Activated CD4-positive, alpha-beta T cell treated with anti-CD3 and anti-CD28 coated beads for 24 hours (primary cell): Measurements from ENCODE around the gene MKNK2.
"Not testable (repeated sequence)": the region's sequence is repeated elsewhere in the genome, so short reads cannot be mapped to it uniquely, and the experiment has no call there.

Experiments used
- DNase-seq, 2 donors: peaks; one replicate each; pipeline ENCODE4 v3.0.0-alpha.2; 2020; ENCODE audit warnings: low read depth in 2 of 2

MKNK2 gene

DNA sequence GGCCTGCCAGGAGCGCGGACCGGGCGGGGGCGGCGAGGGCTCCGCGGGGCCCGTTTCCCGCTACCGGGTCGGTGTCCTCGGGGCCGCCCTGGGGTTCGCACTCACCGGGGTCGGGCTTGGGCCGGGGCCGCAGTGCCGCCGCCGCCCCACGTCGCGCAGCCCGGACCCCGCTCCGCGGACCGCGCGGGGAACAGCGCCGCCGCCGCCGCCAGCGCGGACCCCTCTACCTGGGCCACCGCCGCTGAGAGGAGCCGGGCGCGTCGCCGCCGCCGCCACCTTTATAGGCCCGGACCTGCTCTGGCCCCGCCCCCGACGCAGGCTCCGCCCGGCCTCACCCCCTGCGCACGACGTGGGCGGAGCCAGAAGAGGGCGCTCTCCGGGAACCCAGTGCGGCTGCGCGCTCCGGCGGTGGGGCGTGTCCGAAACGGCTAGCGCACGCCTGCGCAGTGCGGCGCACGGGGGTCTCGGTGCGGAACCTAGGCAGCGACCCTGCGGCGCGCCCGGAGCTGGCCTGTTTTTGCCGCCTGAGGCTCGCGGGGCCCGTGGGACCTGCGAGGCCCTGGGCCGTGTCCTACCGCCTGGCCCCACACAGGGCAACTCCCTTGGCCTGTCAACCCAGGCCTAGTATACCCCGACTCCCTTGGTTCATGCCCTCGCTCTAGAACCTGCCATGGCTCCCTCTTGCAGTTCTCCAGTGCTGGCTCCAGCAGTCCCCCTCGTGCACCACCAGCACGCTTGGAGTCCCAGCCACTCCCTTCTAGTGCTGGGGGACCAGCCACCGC is at the start of gene MKNK2:
TSS of gene MKNK2 (minus strand) at position 254 of the 782 bp plus-strand sequence. CDS start 393 bp downstream, outside the sequence.
- DNase-seq = peak; percentile 92 to 97

DNA sequence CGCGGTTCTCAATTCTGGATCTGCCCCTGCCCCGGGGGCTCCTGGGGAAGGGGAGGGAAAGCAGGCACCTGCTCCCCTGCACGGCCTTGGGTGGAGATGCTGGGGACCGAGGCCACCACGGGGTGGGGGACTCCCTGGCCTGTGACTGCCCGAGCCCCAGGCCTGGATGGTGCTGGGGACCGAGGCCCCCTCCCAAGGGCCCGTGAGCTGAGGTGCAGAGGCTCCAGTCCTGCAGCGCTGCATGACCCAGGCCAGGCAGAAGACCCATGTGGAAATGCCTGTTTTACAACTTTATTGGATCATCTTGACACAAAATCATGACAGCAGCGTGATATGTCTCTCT is 49.6 kb upstream of the MKNK2 start:
- DNase-seq = no peak

DNA sequence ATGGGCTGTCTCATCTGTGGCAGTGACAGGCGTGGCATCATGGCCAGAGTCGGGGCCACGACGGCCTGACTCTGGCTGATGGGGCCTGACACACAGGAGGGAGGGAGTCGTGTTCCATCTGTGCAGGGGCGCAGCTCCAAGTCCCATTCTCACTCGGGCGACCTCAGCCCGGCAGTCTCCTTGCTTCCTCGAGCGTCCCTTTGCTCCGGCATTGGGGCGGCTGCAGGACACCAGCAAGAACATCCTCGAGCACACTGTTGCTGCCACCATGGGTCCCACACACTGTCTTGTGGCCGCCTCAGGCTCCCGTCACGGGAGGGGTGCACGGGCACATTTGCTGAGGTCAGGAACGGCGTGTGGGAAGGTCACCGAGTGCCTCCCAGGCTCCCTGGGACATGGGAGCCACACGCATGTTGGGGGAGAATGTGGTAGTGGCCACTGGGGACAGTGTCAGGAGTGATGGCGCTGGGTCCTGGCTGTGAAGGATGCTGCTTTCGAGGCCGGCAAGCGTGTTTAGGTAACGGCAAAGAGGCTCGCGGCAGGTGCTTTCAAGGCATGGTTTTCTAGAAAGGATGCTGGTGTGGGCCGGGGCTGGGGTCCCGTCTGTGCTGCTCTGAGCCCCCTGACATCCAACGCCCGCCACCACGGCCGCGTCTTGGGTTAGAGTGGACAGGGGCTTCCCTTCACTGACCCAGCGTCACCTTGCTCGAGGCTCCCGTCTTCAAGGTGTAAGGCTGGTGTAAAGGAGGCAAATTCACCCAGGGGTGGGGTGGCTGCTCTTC is 49.1 kb upstream of the MKNK2 start:
- no peak for DNase-seq

DNA sequence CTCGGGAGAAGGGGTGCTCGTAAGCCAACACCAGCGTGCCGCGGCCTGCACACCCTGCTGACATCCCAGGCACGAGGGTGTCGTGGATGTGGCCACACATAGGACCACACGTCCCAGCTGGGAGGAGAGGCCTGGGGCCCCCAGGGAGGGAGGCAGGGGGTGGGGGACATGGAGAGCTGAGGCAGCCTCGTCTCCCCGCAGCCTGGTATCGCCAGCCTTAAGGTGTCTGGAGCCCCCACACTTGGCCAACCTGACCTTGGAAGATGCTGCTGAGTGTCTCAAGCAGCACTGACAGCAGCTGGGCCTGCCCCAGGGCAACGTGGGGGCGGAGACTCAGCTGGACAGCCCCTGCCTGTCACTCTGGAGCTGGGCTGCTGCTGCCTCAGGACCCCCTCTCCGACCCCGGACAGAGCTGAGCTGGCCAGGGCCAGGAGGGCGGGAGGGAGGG is 48.0 kb upstream of the MKNK2 start:
- no peak for DNase-seq

DNA sequence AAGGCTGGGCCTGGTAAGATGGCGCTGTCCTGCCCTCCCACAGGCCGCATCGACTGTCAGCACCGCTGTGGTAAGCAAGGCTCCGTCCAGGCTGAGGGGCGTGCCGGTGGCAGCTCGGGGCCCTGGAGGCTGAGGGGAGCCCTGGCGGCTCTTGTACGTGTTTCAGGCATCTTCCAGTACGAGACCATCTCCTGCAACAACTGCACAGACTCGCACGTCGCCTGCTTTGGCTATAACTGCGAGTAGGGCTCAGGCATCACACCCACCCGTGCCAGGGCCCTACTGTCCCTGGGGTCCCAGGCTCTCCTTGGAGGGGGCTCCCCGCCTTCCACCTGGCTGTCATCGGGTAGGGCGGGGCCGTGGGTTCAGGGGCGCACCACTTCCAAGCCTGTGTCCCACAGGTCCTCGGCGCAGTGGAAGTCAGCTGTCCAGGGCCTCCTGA is 46.9 kb upstream of the MKNK2 start:
- no peak for DNase-seq

DNA sequence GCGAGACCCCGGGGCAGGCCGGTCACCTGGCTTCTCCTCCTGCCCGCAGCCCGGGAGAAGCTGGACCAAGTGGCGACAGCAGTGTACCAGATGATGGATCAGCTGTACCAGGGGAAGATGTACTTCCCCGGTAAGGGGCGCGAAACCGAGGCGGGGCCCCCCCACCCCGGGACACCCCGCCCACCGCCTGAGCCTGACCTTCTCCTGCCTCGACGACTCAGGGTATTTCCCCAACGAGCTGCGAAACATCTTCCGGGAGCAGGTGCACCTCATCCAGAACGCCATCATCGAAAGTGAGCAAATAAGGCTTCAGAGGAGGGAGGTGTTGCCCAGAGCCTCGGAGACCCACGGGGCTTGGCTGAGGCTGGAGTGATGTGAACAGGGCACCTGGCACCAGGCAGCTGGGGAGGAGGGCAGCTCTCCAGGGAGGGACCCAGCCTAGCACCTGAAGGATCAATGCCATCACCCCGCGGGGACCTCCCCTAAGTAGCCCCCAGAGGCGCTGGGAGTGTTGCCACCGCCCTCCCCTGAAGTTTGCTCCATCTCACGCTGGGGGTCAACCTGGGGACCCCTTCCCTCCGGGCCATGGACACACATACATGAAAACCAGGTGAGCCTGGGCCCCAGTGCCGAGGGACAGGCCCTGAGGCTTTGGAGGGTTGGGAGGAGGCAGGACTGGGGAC is 46.3 kb upstream of the MKNK2 start:
- peak in 1 of 2 donors; percentile 47 for DNase-seq

DNA sequence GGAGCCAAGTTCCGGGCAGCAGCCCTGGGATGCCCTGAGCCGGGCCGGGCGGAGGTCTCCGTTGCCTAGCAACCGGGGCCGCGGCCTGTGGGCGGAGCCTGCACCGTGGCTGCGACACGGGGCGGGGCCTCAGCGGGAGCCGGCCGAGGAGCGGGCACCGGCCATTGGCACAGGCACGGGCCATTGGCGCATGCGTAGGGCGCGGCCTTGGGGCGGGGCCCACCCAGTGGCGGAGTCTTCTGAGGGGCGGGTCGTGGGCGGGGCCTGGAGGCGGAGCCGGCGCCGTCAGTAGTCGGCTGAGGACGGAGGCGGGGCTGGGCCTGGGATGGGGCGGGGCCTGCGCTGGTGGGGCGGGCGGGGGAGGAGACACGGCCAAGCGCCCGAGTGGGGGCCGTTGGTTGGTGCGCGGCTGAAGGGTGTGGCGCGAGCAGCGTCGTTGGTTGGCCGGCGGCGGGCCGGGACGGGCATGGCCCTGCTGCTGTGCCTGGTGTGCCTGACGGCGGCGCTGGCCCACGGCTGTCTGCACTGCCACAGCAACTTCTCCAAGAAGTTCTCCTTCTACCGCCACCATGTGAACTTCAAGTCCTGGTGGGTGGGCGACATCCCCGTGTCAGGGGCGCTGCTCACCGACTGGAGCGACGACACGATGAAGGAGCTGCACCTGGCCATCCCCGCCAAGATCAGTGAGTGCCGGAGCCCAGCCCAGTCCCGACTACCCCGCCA is 45.6 kb upstream of the MKNK2 start, which contains the start of gene IZUMO4:
TSS of gene IZUMO4 (plus strand) at position 436 of the 723 bp plus-strand sequence. CDS start at position 467, 31 bp downstream.
- peak; percentile 100 for DNase-seq

DNA sequence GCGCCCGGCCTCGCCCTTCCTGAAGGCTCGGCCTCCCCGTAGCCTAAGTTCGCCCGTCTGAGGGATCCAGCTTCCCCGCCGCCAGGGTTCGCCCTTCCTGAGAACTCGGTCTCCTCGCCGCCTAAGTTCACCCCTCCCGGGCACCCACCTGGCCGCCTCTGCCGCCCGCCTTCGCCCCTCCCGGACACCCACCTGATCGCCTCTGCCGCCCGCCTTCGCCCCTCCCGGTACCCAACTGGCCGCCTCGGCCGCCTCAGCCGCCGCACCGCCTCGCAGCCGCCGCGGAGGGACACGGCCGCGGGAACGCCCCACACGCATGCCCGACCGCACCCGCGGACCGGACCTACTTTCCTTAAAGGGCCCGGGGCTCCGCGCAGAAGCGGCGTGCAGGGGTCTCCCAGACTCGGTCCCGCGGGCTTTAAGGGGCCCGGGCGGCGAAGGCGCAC is 45.0 kb upstream of the MKNK2 start, which contains the start of gene MOB3A:
TSS of gene MOB3A (minus strand) at position 293 of the 446 bp plus-strand sequence. CDS start 17,766 bp downstream, outside the sequence.
- peak; percentile 72 to 76 for DNase-seq

DNA sequence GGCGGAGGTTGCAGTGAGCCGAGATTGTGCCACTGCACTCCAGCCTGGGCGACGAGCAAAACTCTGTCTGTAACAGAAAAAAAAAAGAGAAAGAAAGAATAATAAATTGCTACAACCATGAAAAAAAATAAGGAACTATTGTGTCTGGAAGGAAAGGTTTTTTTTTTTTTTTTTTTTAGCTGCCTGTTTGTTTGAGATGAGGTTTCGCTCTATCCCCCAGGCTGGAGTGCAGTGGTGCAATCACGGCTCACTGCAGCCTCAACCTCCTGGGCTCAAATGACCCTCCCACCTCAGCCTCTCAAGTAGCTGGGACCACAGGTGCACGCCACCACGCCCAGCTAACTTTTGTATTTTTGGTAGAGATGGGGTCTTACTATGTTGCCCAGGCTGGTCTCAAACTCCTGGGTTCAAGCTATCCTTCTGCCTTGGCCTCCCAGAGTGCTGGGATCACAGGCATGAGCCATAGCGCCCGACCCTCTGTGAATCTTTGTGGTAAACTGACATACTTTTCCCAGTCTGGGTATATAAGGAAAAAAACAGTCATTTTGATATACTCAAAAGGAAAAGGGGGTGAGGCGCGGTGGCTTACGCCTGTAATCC is 41.0 kb upstream of the MKNK2 start:
- not testable (repeated sequence) for DNase-seq

DNA sequence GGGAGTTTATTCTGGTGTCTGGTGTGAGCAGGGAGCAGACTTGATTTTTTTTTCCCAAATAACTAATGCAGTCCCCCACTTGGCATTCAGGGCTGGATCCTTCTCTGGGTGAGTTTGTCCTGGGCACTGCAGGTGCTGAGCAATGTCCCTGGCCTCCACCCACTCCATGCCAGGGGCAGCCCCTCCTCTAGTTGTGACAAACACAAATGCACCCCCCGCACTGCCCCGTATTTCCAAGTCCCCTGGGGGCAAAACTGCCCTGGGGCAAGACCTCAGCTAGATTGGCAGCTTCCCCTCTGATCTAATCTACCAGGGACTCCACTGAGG is 38.6 kb upstream of the MKNK2 start:
- no peak for DNase-seq

DNA sequence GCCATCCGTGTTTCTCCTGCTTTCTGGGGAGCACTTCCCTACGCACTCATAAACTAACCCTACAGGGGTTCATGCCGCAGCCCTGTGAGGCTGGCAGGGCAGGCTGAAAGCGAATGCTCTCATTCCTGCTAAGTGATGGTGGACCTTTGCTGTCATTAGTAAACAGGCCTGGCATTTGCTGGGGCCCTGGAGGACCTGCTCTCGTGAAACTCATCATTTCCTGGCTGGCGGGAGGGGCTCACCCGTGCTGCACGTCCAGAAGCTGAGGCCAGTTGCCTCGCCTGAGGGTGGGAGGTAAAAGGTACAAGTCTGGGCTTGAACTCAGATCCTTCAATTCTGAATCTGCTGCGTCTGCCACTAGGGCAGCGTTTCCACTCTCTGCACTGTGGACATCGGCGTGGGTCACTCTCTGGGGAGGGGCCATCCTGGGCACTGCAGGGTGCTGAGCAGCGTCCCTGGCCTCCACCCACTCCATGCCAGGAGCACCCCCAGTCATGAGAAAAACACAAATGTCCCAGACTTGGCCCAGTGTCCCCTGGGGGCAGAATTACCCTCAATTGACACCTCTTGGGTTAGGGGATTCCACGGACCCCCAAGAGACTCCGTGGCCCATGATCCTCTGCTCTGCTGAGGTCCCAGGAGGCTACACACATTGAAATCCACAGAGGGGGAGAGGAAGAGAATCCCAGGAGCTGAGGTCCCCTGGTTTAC is 38.1 kb upstream of the MKNK2 start:
- DNase-seq = no peak

DNA sequence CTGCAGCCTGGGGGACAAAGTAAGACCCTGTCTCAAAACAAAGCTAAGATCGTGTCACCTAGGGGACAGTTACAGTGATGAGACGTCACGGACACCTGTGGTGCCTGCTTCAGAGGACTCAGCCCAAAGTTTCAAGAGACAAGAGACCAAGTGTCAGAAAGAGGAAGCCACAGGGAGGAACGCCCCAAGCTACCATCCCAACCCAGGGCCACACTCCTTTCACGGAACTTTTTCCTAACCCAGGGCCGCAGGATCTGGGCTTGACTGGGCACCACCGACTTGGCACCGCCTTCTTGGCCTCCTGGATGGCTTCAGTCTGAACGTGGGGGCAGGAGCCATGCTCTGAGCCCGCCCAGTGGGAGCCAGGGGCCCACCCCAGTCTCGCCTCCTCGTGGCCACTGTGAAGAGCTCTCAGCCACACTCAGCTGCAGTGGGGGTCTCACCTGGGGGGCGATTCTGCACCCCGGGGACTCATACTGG is 36.6 kb upstream of the MKNK2 start:
- no peak for DNase-seq

DNA sequence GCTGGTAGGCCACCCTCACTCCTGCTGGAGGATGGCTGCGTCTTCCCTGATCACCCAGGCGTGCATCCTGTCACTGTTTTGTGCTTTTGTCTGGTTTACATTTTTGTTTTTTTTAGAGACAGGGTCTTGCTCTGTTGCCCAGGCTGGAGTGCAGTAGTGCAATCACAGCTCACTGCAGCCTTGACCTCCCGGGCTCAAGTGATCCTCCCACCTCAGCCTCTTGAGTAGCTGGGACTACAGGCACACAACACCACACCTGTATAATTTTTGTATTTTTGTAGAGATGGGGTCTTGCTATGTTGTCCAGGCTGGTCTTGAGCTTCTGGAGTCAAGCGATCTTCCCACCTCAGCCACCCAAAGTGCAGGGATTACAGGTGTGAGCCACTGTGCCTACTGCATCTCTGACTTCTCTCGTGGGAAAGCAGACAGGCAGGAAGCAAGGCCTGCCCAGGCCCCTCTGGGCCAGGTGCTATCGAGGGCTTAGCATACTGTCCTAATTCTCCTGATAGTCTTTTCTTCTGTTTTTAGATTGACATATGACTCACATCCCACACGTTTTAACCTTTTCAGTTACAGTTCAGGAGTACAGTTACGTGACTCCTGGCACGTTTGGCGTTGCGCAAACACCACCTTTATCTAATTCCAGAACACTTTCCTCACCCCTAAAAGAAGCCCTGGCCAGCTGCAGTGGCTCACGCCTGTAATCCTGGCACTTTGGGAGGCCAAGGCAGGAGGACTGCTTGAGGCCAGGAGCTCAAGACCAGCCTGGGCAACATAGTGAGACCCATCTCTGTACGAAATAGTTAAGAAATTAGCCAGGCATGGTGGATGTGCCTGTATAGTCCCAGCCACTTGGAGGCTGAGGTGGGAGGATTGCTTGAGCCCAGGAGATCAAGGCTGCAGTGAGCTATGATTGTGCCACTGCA is 35.9 kb upstream of the MKNK2 start:
- DNase-seq = peak in 1 of 2 donors; percentile 66

DNA sequence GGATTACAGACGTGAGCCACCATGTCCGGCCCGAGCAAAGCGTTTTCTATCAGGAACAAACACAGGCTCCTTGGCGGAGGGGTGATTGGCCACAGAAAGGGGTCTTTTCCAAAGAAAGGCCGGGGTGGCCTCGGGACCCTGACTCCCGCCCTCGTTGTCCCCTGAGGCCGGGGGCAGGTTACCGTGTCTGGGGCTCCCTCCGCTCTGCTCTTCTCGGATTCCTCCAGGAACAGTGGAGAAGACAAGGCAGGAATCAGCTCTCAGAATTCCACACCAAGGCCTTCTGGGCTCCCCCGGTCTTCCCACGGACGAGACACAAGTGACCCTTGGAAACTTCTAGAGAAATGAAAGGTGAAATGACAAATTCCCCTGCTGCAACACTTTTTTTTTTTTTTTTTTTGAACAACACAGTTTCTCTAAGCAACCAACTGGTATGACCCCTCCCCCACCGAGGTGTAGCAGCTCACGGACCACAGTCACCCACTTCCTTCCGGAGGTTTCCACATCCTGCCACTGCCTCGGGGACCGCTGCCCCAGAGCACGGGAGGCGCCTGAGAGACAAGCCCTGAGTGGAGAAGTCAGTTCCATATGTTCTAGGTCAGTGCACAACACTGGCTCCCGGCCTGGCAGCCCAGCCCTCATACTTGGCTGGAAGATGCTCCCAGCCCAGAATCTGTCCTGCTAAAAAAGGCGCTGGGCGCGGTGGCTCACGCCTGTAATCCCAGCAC is 34.1 kb upstream of the MKNK2 start:
- peak; percentile 84 to 85 for DNase-seq

DNA sequence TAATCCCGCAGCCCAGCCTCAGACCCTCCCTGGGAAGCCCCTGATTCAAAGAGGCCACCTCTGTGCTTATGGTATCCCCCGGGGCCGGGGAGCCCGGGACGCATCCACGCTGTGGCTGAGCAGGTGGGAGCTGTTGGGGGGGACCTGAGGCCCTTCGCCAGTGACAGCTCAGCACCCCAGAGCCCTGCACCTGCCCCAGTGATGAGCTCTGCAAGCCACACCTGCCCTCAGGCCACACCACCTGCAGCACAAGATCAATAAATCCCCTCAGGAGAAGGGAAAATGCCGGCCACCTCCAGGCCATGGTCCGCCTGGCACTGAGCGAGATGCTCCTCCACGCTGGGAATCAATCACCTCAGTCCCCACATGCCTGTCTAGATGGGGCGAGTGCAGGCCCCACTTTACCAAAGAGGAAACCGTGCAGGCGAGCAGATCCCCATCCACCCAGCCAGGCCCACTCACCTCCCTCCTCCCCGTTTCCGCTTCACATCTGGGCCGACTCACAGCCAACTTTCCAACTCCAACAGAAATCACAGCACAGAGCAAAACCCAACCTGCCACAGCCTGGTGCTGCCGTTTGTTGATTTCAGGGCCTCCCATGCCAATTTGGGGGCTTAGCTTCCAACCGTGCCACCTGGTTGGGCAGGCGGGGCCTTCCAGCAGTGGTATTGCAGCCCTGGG is 32.3 kb upstream of the MKNK2 start:
- DNase-seq = peak in 1 of 2 donors; percentile 63

DNA sequence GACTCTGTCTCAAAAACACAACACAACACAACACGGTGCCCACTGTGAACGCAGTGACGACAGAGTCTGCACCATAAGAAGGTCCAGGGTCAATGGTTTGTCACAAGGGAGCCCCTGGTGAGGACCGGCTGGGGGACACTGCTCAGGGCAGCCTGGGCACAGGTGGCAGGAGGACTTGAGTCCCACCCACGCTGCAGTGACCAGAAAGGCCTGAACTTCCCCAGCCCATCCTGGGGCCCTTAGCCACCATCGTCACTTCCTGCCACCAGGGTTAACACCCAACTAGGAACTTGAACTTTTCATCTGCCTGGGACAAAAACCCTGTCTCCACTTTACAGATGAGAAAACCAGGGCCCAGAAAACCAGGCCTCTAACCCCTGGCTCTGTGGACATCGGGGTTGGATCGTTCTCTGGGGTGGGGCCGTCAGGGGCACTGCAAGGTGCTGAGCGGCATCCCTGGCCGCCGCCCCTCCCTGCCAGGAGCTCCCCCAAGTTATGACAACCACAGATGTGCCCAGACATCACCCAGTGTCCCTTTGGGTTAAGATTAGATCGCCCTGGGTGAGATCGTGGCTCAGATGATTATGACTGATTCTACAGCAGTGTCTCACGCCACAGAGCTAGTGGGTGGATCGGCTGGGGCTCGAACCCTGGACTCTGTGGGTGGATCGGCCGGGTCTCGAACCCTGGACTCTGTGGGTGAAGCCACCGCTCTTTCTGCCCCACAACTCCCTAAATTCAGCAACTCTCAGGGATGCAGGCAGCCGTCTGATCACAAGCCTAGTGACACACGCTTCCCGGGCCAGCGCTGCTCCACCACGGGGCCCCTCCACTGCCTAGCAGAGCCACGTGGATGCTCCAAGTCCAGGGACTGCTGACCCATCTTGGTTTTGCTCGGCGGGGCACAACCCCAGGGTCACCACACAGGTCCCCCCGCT is 31.1 kb upstream of the MKNK2 start:
- DNase-seq = no peak
